Natural killer cell (primary cell): ENCODE data around the gene OR11A1. TPM values are rescaled to one million over a fixed set of nuclear protein-coding genes. Genes with fewer than 3 reads are reported as not detected.

ENCODE experiments used
- ATAC-seq, 3 donors: fragments of 150-1000 bp in 2 of 3; fragments of 200-7000 bp in 1 of 3; cut with Tn5 transposase; 1 replicate in 1 of 3; 2 replicates in 2 of 3; pipeline ENCODE4 v1.10.0; 2021; ENCODE audit warnings: mild to moderate bottlenecking in 2 of 3, moderate library complexity in 2 of 3
- DNase-seq, 2 donors: peaks; one replicate each; pipeline versions ENCODE4 v3.0.0 to v3.0.0-alpha.2; 2013 to 2021; ENCODE audit warnings: mixed read lengths in 1 of 2
- H3K27ac ChIP-seq: one replicate; pipeline ENCODE4 v1.5.1; 2013; ENCODE audit warnings: mild to moderate bottlenecking, low read length
- H3K27me3 ChIP-seq: one replicate; pipeline ENCODE4 v1.6.1; 2013; ENCODE audit warnings: low read length; ENCODE audit not compliant: control insufficient read depth, insufficient read depth
- H3K36me3 ChIP-seq: one replicate; pipeline ENCODE4 v1.6.1; 2013; ENCODE audit warnings: low read length; ENCODE audit not compliant: control insufficient read depth, insufficient read depth
- H3K4me1 ChIP-seq: one replicate; pipeline ENCODE4 v1.6.1; 2013; ENCODE audit warnings: low read length; ENCODE audit not compliant: control insufficient read depth, insufficient read depth
- H3K4me3 ChIP-seq: one replicate; pipeline ENCODE4 v1.5.1; 2013; ENCODE audit warnings: low read length
- H3K9me3 ChIP-seq: one replicate; pipeline ENCODE4 v1.6.1; 2013; ENCODE audit warnings: low read length; ENCODE audit not compliant: control insufficient read depth, insufficient read depth
- H3K27ac Mint-ChIP-seq, 2 donors: one replicate each; pipeline ENCODE4 v1.8.0; 2022; ENCODE audit warnings: mild to moderate bottlenecking in 2 of 2, mixed read lengths in 2 of 2, moderate library complexity in 1 of 2
- H3K27me3 Mint-ChIP-seq, 2 donors: one replicate each; pipeline ENCODE4 v1.8.0; 2022; ENCODE audit warnings: low read depth in 2 of 2, mixed read lengths in 2 of 2
- H3K36me3 Mint-ChIP-seq: one replicate; pipeline ENCODE4 v1.8.0; 2022; ENCODE audit warnings: mixed read lengths
- H3K4me1 Mint-ChIP-seq, 2 donors: one replicate each; pipeline ENCODE4 v1.8.0; 2022; ENCODE audit warnings: mixed read lengths in 2 of 2
- H3K4me3 Mint-ChIP-seq: one replicate; pipeline ENCODE4 v1.8.0; 2022; ENCODE audit warnings: mild to moderate bottlenecking, moderate library complexity, mixed read lengths
- H3K9me3 Mint-ChIP-seq, 2 donors: one replicate each; pipeline ENCODE4 v1.8.0; 2022; ENCODE audit warnings: mixed read lengths in 2 of 2
- WGBS: methylation state at CpG from one replicate; pipeline ENCODE4 v1.1.7; 2013; ENCODE audit warnings: missing lambda C conversion rate; ENCODE audit not compliant: insufficient coverage; 5-methylcytosine and 5-hydroxymethylcytosine counted together
- intact Hi-C: fragments of 100-400 bp; cut with micrococcal nuclease; formaldehyde crosslinking; loops from one replicate; pipeline ENCODE4 v1.14.2; 2022
- total RNA-seq, 4 donors: library from RNA; stranded (reverse); fragments of 120-200 nt in 1 of 4; gene quantifications; one replicate each; pipeline versions ENCODE4 v1.2.3 to v1.2.4, GENCODE V29; 2013 to 2022
- TF ChIP-seq, protein P1 (sequence below): fragments of 200-600 bp; IDR thresholded peaks from one replicate; pipeline ENCODE4 v1.8.0; 2022; ENCODE audit warnings: antibody characterized with exemption

Gene OR11A1
- total RNA-seq, 3 donors from 2014 or later (not counting 1 experiment from before 2014, with no cell fraction given), result not detected

DNA sequence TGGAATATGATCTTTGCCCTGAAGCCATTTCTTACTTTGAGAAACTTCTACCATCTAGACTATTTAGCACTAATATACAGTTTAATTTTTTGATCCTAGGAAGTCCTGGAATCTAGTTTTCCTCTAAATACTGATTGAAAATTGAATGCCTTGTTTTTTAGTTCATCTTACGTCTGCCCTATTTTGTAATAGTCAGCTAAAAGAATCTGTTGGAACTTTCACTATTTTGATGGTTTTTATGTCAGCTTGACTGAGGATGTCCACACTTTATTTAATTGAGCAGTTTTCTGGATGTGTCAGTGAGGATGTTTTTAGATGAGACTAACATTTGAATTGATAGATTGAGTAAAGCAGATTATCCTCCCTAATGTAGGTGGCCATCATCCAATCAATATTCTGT is 53.1 kb downstream of the OR11A1 start:
- H3K27ac Mint-ChIP-seq, result no peak overlapping the region

GRCh38 chr6:29399525-29399924 is 57.3 kb downstream of the OR11A1 start:
- H3K4me1 Mint-ChIP-seq, result no peaks in the 10 kb centered on the region
- no peak overlapping the region for H3K4me3 Mint-ChIP-seq
- H3K27ac ChIP-seq, result no peak overlapping the region
- H3K36me3 Mint-ChIP-seq, result peaks cover 5% of the 10 kb centered on the region
- H3K27me3 Mint-ChIP-seq, result peaks cover 9 to 56% of the 10 kb centered on the region in 2 donors
- no CpG with 5 or more reads among the region's 2 CpGs for WGBS
- H3K36me3 ChIP-seq, result no peaks in the 10 kb centered on the region
- ATAC-seq (no peak), DNase-seq (no peak)
- H3K4me3 ChIP-seq, result no peak overlapping the region
- H3K9me3 Mint-ChIP-seq, result peaks cover 0 to 2% of the 10 kb centered on the region in 2 donors
- no peak overlapping the region for H3K27ac Mint-ChIP-seq
- H3K4me1 ChIP-seq, result no peaks in the 10 kb centered on the region
- H3K9me3 ChIP-seq, result no peaks in the 10 kb centered on the region
- intact Hi-C loops, result no loop called here
- TF ChIP-seq, protein P1, sequence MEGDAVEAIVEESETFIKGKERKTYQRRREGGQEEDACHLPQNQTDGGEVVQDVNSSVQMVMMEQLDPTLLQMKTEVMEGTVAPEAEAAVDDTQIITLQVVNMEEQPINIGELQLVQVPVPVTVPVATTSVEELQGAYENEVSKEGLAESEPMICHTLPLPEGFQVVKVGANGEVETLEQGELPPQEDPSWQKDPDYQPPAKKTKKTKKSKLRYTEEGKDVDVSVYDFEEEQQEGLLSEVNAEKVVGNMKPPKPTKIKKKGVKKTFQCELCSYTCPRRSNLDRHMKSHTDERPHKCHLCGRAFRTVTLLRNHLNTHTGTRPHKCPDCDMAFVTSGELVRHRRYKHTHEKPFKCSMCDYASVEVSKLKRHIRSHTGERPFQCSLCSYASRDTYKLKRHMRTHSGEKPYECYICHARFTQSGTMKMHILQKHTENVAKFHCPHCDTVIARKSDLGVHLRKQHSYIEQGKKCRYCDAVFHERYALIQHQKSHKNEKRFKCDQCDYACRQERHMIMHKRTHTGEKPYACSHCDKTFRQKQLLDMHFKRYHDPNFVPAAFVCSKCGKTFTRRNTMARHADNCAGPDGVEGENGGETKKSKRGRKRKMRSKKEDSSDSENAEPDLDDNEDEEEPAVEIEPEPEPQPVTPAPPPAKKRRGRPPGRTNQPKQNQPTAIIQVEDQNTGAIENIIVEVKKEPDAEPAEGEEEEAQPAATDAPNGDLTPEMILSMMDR, result no peak
- peaks cover 7% of the 10 kb centered on the region for H3K27me3 ChIP-seq

More for the DNA sequence above, 53.1 kb downstream of the OR11A1 start:
- Mint-ChIP-seq H3K9me3 (peaks cover 0 to 2% of the 10 kb centered on the region in 2 donors), H3K4me3 (no peak overlapping the region), H3K27me3 (peaks cover 4 to 33% of the 10 kb centered on the region in 2 donors), H3K4me1 (no peaks in the 10 kb centered on the region), H3K36me3 (peaks cover 5% of the 10 kb centered on the region)
- no peak for DNase-seq
- H3K4me1 ChIP-seq, result no peaks in the 10 kb centered on the region
- H3K27me3 ChIP-seq, result peaks cover 6% of the 10 kb centered on the region
- no peaks in the 10 kb centered on the region for H3K36me3 ChIP-seq
- H3K27ac ChIP-seq, result no peak overlapping the region
- intact Hi-C loops, result no loop called here
- 55% methylated on average over 1 of the region's 1 CpG for WGBS
- TF ChIP-seq, protein P1, result no peak
- H3K9me3 ChIP-seq, result no peaks in the 10 kb centered on the region
- ATAC-seq, result no peak
- H3K4me3 ChIP-seq, result no peak overlapping the region

DNA sequence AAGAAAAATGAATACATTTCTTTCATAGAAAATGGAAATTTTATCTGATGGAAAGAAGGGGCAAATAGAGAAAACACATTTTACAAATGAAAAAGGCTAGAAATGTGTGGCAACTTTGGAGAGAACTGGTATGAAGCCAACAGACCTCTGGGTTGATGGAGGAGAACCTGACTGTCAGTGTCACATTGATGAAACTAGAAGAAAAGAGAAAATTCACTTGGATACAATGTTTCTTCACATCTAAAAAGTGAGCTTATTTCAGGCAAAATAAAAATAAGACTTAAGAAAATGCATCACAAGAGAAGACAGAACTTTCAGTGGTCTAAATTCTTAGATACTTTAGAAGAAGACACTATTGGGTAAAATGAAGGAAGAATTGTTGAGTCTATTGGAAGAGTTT is 61.5 kb downstream of the OR11A1 start, which contains the start of gene OR12D2:
Gene OR12D2 (plus strand): TSS at position 301 of the 400 bp plus-strand sequence. CDS start 1,069 bp downstream, outside the sequence.
- no peak for ATAC-seq
- H3K4me1 Mint-ChIP-seq, result no peaks in the 10 kb centered on the region

More for the DNA sequence above, 61.5 kb downstream of the OR11A1 start, which contains the start of gene OR12D2:
- Mint-ChIP-seq H3K27ac (no peak within 1 kb of the TSS), H3K36me3 (peaks cover 2% of the 10 kb centered on the region), H3K4me3 (no peak within 1 kb of the TSS), H3K9me3 (peaks cover 0 to 1% of the 10 kb centered on the region in 2 donors), H3K27me3 (peaks cover 9 to 47% of the 10 kb centered on the region in 2 donors)
- H3K36me3 ChIP-seq, result no peaks in the 10 kb centered on the region
- no peaks in the 10 kb centered on the region for H3K9me3 ChIP-seq
- intact Hi-C loops, result no loop called here
- no peak for DNase-seq
- H3K4me1 ChIP-seq, result no peaks in the 10 kb centered on the region
- H3K27me3 ChIP-seq, result peaks cover 2% of the 10 kb centered on the region
- H3K27ac ChIP-seq, result no peak within 1 kb of the TSS
- no peak within 1 kb of the TSS for H3K4me3 ChIP-seq
- TF ChIP-seq, protein P1, result no peak
